ENCODE results near the gene PTCH2. TPM values are rescaled to one million over a fixed set of nuclear protein-coding genes. Genes with fewer than 3 reads are reported as not detected.

PTCH2 gene
- total RNA-seq, 1 experiment from 2014 or later, result 0.48 TPM

Other genes starting within 250 kb of the PTCH2 start
- gene TMEM53, start 168.8 kb downstream of the PTCH2 start, total RNA-seq (2022), result 3.5 and 4.4 TPM in 2 replicates
- 0.37 TPM in 1 of 2 replicates, not detected in the other for gene ARMH1, start 168.5 kb downstream of the PTCH2 start, total RNA-seq (2022)
- gene RNU5D-1, start 112.1 kb downstream of the PTCH2 start, total RNA-seq (2022), result 16.3 TPM in 1 of 2 replicates, not detected in the other
- 61.0 and 63.2 TPM in 2 replicates for gene KIF2C, start 103.4 kb downstream of the PTCH2 start, total RNA-seq (2022)
- 1,451 and 1,467 TPM in 2 replicates for gene RPS8, start 67.7 kb downstream of the PTCH2 start, total RNA-seq (2022)
- gene BEST4, start 55.1 kb downstream of the PTCH2 start, total RNA-seq (2022), result not detected in 2 replicates
- 3.2 and 5.2 TPM in 2 replicates for gene PLK3, start 42.9 kb downstream of the PTCH2 start, total RNA-seq (2022)
- gene DYNLT4, start 35.9 kb downstream of the PTCH2 start, total RNA-seq (2022), result not detected in 2 replicates
- 0.53 and 1.6 TPM in 2 replicates for gene BTBD19, start 34.7 kb downstream of the PTCH2 start, total RNA-seq (2022)
- 22.5 and 24.3 TPM in 2 replicates for gene EIF2B3, start 143.3 kb upstream of the PTCH2 start, total RNA-seq (2022)
- gene HECTD3, start 168.1 kb upstream of the PTCH2 start, total RNA-seq (2022), result 28.8 and 29.4 TPM in 2 replicates
- 44.8 and 54.3 TPM in 2 replicates for gene UROD, start 169.0 kb upstream of the PTCH2 start, total RNA-seq (2022)

Data from Caco-2 (cell line).